Uterus (tissue), 2 donors: ENCODE data around the gene RS1.

Experiments used
- POLR2A ChIP-seq, 2 donors: fragments of 450-650 bp; IDR thresholded peaks; one replicate each; pipeline ENCODE4 v1.6.1; 2016; ENCODE audit warnings: antibody characterized with exemption in 2 of 2, mild to moderate bottlenecking in 1 of 2, moderate library complexity in 1 of 2
- TF ChIP-seq, protein P1 (sequence below), 4 experiments: fragments of 200-600 bp in 2 of 4; fragments of 450-650 bp in 2 of 4; sonication (generic) in 2 of 4; IDR thresholded peaks; one replicate each; pipeline ENCODE4 v1.5.1; 2016 to 2019; ENCODE audit warnings: antibody characterized with exemption in 4 of 4, mild to moderate bottlenecking in 2 of 4, moderate library complexity in 1 of 4

DNA sequence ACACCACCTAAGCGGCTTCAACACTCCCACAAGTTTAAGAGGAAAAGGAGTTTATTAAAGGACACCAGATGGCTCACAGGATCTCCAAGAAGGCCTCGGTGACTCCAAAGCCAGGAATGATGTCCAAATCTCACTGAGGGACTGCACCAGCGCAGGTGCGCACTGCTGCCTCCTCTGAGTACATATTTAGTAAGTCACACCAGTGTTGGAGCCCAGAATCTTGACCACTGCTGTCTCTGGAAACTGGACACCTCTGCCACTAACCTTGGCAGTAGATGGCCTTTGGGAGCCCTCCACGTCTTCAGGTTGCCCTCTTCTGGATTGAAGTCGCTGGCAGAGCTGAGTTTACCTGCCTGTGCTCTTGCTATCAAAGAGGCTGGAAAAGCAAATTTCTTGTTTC lies 10.1 kb upstream of the RS1 start:
- TF ChIP-seq, protein P1, sequence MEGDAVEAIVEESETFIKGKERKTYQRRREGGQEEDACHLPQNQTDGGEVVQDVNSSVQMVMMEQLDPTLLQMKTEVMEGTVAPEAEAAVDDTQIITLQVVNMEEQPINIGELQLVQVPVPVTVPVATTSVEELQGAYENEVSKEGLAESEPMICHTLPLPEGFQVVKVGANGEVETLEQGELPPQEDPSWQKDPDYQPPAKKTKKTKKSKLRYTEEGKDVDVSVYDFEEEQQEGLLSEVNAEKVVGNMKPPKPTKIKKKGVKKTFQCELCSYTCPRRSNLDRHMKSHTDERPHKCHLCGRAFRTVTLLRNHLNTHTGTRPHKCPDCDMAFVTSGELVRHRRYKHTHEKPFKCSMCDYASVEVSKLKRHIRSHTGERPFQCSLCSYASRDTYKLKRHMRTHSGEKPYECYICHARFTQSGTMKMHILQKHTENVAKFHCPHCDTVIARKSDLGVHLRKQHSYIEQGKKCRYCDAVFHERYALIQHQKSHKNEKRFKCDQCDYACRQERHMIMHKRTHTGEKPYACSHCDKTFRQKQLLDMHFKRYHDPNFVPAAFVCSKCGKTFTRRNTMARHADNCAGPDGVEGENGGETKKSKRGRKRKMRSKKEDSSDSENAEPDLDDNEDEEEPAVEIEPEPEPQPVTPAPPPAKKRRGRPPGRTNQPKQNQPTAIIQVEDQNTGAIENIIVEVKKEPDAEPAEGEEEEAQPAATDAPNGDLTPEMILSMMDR (IDR thresholded peaks at IDR 0.05): no peak
- TF ChIP-seq POLR2A (IDR thresholded peaks at IDR 0.05): no peak
